ENCODE measurements around the gene MRPL55.
A peak's percentile ranks its signal among the peaks of the same experiment; 100 is the strongest.

Gene MRPL55

GRCh38 chr1:228101994-228102790, 6.9 kb downstream of the MRPL55 start:
- TF ChIP-seq, protein P1, sequence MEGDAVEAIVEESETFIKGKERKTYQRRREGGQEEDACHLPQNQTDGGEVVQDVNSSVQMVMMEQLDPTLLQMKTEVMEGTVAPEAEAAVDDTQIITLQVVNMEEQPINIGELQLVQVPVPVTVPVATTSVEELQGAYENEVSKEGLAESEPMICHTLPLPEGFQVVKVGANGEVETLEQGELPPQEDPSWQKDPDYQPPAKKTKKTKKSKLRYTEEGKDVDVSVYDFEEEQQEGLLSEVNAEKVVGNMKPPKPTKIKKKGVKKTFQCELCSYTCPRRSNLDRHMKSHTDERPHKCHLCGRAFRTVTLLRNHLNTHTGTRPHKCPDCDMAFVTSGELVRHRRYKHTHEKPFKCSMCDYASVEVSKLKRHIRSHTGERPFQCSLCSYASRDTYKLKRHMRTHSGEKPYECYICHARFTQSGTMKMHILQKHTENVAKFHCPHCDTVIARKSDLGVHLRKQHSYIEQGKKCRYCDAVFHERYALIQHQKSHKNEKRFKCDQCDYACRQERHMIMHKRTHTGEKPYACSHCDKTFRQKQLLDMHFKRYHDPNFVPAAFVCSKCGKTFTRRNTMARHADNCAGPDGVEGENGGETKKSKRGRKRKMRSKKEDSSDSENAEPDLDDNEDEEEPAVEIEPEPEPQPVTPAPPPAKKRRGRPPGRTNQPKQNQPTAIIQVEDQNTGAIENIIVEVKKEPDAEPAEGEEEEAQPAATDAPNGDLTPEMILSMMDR (IDR thresholded peaks at IDR 0.05; ENCODE audit: low read length, missing control alignments) = peak; percentile 6
- DNase-seq (ENCODE audit: low read depth) = peak; percentile 26
- peak overlapping the region; percentile 87 for H3K4me3 ChIP-seq (replicated peaks; ENCODE audit: low read depth, low read length)

DNA sequence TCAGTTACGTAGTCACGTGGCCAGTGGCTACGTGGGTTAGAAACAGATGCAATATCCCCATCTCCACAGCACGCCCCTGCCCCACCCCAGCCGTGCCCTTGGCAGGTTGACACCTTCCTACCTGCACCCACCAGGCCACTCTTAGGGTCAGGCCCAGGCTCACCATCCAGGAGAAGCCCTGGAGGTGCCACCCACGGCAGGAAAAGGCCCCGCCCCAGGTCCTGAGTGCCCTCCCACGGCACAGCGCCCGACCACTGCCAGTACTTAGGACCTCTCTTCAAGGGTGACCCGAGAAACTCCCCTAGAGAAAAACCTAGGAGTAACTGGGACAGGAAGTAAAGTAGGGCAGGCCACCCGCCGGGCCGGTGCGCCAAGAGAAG, 7.5 kb downstream of the MRPL55 start:
- TF ChIP-seq, protein P1 (IDR thresholded peaks at IDR 0.05; ENCODE audit: low read length, missing control alignments) = no peak
- no peak for DNase-seq (ENCODE audit: low read depth)
- H3K4me3 ChIP-seq (replicated peaks; ENCODE audit: low read depth, low read length) = peak overlapping the region; percentile 87

GRCh38 chr1:228100822-228101613, 8.1 kb downstream of the MRPL55 start:
- TF ChIP-seq, protein P1 (IDR thresholded peaks at IDR 0.05; ENCODE audit: low read length, missing control alignments) = no peak
- H3K4me3 ChIP-seq (replicated peaks; ENCODE audit: low read depth, low read length) = no peak overlapping the region
- DNase-seq (ENCODE audit: low read depth) = no peak

DNA sequence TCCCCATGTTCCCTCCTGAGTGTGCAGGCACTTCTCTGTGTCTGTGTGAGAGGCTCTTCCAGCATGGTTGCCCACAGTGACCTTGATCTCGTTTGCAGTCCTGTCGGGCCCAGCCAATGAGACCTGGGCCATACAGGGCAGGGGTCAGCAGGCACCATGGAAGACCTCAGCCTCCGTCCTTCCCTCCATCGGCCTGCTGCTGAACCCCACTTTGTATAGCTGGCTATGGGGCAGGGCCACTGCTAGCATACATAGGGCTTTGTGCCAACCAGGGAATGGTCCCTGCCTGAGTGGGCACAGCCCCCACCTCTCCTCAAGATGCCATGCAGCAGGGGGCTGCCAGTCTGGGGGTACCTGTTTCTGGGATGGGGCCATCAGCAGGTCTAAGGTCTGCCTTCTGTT, 9.8 kb downstream of the MRPL55 start:
- DNase-seq (ENCODE audit: low read depth) = no peak
- TF ChIP-seq, protein P1 (IDR thresholded peaks at IDR 0.05; ENCODE audit: low read length, missing control alignments) = no peak
- no peak overlapping the region for H3K4me3 ChIP-seq (replicated peaks; ENCODE audit: low read depth, low read length)

DNA sequence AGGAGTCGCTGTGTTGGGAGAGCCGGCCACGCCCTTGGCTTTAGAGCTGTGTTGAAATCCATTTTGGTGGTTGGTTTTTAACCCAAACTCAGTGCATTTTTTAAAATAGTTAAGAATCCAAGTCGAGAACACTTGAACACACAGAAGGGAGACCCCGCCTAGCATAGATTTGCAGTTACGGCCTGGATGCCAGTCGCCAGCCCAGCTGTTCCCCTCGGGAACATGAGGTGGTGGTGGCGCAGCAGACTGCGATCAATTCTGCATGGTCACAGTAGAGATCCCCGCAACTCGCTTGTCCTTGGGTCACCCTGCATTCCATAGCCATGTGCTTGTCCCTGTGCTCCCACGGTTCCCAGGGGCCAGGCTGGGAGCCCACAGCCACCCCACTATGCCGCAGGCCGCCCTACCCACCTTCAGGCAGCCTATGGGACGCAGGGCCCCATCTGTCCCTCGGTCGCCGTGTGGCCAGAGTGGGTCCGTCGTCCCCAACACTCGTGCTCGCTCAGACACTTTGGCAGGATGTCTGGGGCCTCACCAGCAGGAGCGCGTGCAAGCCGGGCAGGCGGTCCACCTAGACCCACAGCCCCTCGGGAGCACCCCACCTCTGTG, 10.7 kb downstream of the MRPL55 start:
- TF ChIP-seq, protein P1 (IDR thresholded peaks at IDR 0.05; ENCODE audit: low read length, missing control alignments) = no peak
- H3K4me3 ChIP-seq (replicated peaks; ENCODE audit: low read depth, low read length) = no peak overlapping the region
- DNase-seq (ENCODE audit: low read depth) = no peak

DNA sequence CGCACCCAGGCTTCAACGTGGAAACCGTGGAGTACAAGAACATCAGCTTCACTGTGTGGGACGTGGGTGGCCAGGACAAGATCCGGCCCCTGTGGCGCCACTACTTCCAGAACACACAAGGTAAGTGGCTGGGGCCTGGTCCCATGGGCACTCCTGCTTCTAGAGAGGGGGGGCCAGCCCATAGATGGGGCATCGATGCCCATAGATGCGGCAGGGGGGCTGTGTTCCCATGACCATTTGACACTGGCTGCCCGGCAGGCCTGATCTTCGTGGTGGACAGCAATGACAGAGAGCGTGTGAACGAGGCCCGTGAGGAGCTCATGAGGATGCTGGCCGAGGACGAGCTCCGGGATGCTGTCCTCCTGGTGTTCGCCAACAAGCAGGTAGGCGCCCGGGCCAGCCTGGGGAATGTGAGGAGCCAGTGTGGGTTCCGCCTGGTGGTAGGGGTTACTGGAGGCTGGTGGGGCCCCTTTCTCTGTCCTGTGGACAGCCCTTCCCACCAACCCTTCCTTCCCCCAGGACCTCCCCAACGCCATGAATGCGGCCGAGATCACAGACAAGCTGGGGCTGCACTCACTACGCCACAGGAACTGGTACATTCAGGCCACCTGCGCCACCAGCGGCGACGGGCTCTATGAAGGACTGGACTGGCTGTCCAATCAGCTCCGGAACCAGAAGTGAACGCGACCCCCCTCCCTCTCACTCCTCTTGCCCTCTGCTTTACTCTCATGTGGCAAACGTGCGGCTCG, 11.6 kb downstream of the MRPL55 start:
- TF ChIP-seq, protein P1 (IDR thresholded peaks at IDR 0.05; ENCODE audit: low read length, missing control alignments) = no peak
- DNase-seq (ENCODE audit: low read depth) = no peak
- no peak overlapping the region for H3K4me3 ChIP-seq (replicated peaks; ENCODE audit: low read depth, low read length)

Measured in fibroblast of pulmonary artery (primary cell).